GM12878 (cell line): ENCODE results near the gene NFATC3. TPM values are rescaled to one million over a fixed set of nuclear protein-coding genes. Genes with fewer than 3 reads are reported as not detected.

Experiments used
- ATAC-seq: fragments of 200-7000 bp; cut with Tn5 transposase; 3 replicates; pipeline ENCODE4 v1.9.1; 2020; ENCODE audit warnings: mild to moderate bottlenecking, moderate library complexity
- BruUV-seq: library from RNA; stranded (reverse); fragments of 400-500 nt; replicated peaks from 2 replicates; lab custom pipeline; 2021; lab: Mats Ljungman, UMichigan
- CTCF ChIA-PET: fragments of 300-600 bp; sonication (Branson Sonifier 250); formaldehyde crosslinking; extraction: SDS; loops from one replicate; lab custom pipeline; 2021; ENCODE audit warnings: inconsistent platforms; lab: Yijun Ruan, JAX
- POLR2A ChIA-PET: fragments of 350-600 bp; formaldehyde crosslinking; extraction: SDS; loops from one replicate; lab custom pipeline; 2021; ENCODE audit warnings: inconsistent platforms; lab: Charles Lee
- RAD21 ChIA-PET: fragments of 300-600 bp; sonication (Branson Sonifier 250); formaldehyde crosslinking; loops from one replicate; lab custom pipeline; 2023; ENCODE audit warnings: antibody characterized with exemption; ENCODE audit not compliant: unreplicated experiment; lab: Charles Lee
- SMC1A ChIA-PET: fragments of 300-600 bp; sonication (Branson Sonifier 250); formaldehyde crosslinking; loops from one replicate; lab custom pipeline; 2023; ENCODE audit not compliant: unreplicated experiment, uncharacterized antibody; lab: Charles Lee
- DNase-seq: peaks from one replicate; pipeline ENCODE4 v3.0.0-alpha.2; 2011; ENCODE audit warnings: low read depth, low spot score
- FAIRE-seq: peaks from 3 replicates; lab custom pipeline; 2011; peaks lifted over from hg19 to GRCh38; lab: Jason Lieb, UNC
- H2AFZ ChIP-seq: 2 replicates; pipeline ENCODE4 v1.6.0; 2011; ENCODE audit warnings: low read depth, low read length, control low read depth; ENCODE audit not compliant: control insufficient read depth
- H3K27ac ChIP-seq: 2 replicates; pipeline ENCODE4 v1.5.1; 2011; ENCODE audit warnings: control low read depth; ENCODE audit not compliant: control insufficient read depth, insufficient read depth
- H3K27me3 ChIP-seq, 2 experiments: replicated peaks in 1 of 2; 2 replicates each; pipeline versions ENCODE4 v1.6.0 to v1.6.1; 2011; ENCODE audit warnings: low read length in 1 of 2; ENCODE audit not compliant: control insufficient read depth in 2 of 2, insufficient read depth in 2 of 2
- H3K36me3 ChIP-seq, 2 experiments: 2 replicates each; pipeline ENCODE4 v1.5.1; 2011; ENCODE audit warnings: low read length in 1 of 2; ENCODE audit not compliant: control insufficient read depth in 2 of 2, insufficient read depth in 2 of 2
- H3K4me1 ChIP-seq: 2 replicates; pipeline ENCODE4 v1.6.1; 2011; ENCODE audit warnings: mild to moderate bottlenecking, low read length, moderate library complexity, mixed read lengths; ENCODE audit not compliant: control insufficient read depth, insufficient read depth
- H3K4me2 ChIP-seq: 2 replicates; pipeline ENCODE4 v1.6.0; 2011; ENCODE audit warnings: control low read depth; ENCODE audit not compliant: control insufficient read depth, insufficient read depth
- H3K4me3 ChIP-seq: fragments of 200-600 bp; sonication (generic); 2 replicates; pipeline ENCODE4 v1.5.1; 2016
- H3K79me2 ChIP-seq: 2 replicates; pipeline ENCODE4 v1.6.0; 2011; ENCODE audit warnings: low read length; ENCODE audit not compliant: control insufficient read depth, insufficient read depth
- H3K9ac ChIP-seq: 2 replicates; pipeline ENCODE4 v1.8.0; 2011; ENCODE audit warnings: low read length, control low read depth, mixed read lengths; ENCODE audit not compliant: control insufficient read depth, insufficient read depth
- H3K9me3 ChIP-seq: replicated peaks from 3 replicates; pipeline ENCODE4 v1.5.1; 2011; ENCODE audit warnings: mild to moderate bottlenecking, low read length; ENCODE audit not compliant: control insufficient read depth, insufficient read depth
- H4K20me1 ChIP-seq: 2 replicates; pipeline ENCODE4 v1.6.0; 2011; ENCODE audit not compliant: control insufficient read depth, insufficient read depth
- ETV6 ChIP-seq, 2 experiments: fragments of 450-650 bp in 1 of 2; IDR thresholded peaks in 1 of 2; conservative IDR thresholded peaks in 1 of 2; 2 replicates each; pipeline ENCODE4 v1.6.1; 2014; ENCODE audit warnings: antibody characterized with exemption in 1 of 2, borderline replicate concordance in 1 of 2, low read depth in 1 of 2, mild to moderate bottlenecking in 1 of 2, moderate library complexity in 1 of 2
- HDGF ChIP-seq: fragments of 450-650 bp; IDR thresholded peaks from 2 replicates; pipeline ENCODE4 v1.6.1; 2016; ENCODE audit warnings: antibody characterized with exemption
- KDM1A ChIP-seq: fragments of 200-600 bp; sonication (generic); IDR thresholded peaks from 2 replicates; pipeline ENCODE4 v1.6.1; 2016; ENCODE audit warnings: borderline replicate concordance
- MEF2B ChIP-seq: fragments of 450-650 bp; IDR thresholded peaks from 2 replicates; pipeline ENCODE4 v1.6.1; 2018; ENCODE audit warnings: mild to moderate bottlenecking, moderate library complexity; ENCODE audit not compliant: partially characterized antibody, poor library complexity, severe bottlenecking
- WGBS: methylation state at CpG from one replicate; pipeline ENCODE4 v1.1.6; 2016; ENCODE audit warnings: low lambda C conversion rate; ENCODE audit not compliant: insufficient replicate concordance, insufficient coverage; ENCODE audit errors: missing lambda C conversion rate; 5-methylcytosine and 5-hydroxymethylcytosine counted together
- in situ Hi-C: fragments of 300-500 bp; cut with MboI; formaldehyde crosslinking; loops from 9 replicates; pipeline ENCODE4 v1.14.3; 2018; ENCODE audit warnings: mixed read lengths
- intact Hi-C: fragments of 100-400 bp; cut with micrococcal nuclease; formaldehyde crosslinking; loops from one replicate; pipeline ENCODE4 v1.14.2; 2022; ENCODE audit not compliant: unreplicated experiment
- polyA plus RNA-seq, 11 experiments: library from polyadenylated mRNA; depleted of rRNA in 4 of 11; unstranded in 6 of 11; stranded (reverse) in 5 of 11; fragments of >200 nt; fragmentation: Nextera tagmentation in 4 of 11; fragmentation: Illumina TruSeq in 1 of 11; extraction: Ambion mirVana in 4 of 11; extraction: Trizol in 1 of 11; gene quantifications; 1 replicate in 1 of 11; 2 replicates in 10 of 11; pipeline versions ENCODE4 v1.2.1 to v1.2.3, GENCODE V29; 2011 to 2016; ENCODE audit warnings: inconsistent platforms in 2 of 11, missing spikeins in 2 of 11, low read depth in 1 of 11
- total RNA-seq, 4 experiments: library from RNA; depleted of rRNA in 3 of 4; stranded (reverse); fragments of >200 nt in 3 of 4; fragmentation: Illumina TruSeq in 1 of 4; extraction: Trizol in 1 of 4; gene quantifications; 2 replicates each; pipeline versions ENCODE4 v1.2.1 to v1.2.3, GENCODE V29; 2013 to 2021
- TF ChIP-seq, protein P1 (sequence below): IDR thresholded peaks from 2 replicates; pipeline ENCODE4 v1.6.1; 2012; ENCODE audit warnings: low read depth, low read length, improper control_type of control experiment
- TF ChIP-seq, protein P2 (sequence below): IDR thresholded peaks from 2 replicates; pipeline ENCODE4 v1.6.1; 2011; ENCODE audit warnings: low read depth, low read length, improper control_type of control experiment, borderline replicate concordance
- TF ChIP-seq, protein P3 (sequence below): fragments of 450-650 bp; IDR thresholded peaks from 2 replicates; pipeline ENCODE4 v1.6.1; 2017; ENCODE audit warnings: mild to moderate bottlenecking, low read depth, inconsistent platforms; ENCODE audit not compliant: poor library complexity, severe bottlenecking
- TF ChIP-seq, protein P4 (sequence below): fragments of 450-650 bp; formaldehyde crosslinking; IDR thresholded peaks from 2 replicates; pipeline ENCODE4 v1.4.0; 2022; ENCODE audit warnings: mild to moderate bottlenecking, moderate library complexity

The NFATC3 gene
- total and polyA plus RNA-seq, 10 of the 15 experiments (the other 5 are each of a cell fraction or from before 2014, with no cell fraction given), result 4.2 to 37.6 (median 24.9) TPM

DNA sequence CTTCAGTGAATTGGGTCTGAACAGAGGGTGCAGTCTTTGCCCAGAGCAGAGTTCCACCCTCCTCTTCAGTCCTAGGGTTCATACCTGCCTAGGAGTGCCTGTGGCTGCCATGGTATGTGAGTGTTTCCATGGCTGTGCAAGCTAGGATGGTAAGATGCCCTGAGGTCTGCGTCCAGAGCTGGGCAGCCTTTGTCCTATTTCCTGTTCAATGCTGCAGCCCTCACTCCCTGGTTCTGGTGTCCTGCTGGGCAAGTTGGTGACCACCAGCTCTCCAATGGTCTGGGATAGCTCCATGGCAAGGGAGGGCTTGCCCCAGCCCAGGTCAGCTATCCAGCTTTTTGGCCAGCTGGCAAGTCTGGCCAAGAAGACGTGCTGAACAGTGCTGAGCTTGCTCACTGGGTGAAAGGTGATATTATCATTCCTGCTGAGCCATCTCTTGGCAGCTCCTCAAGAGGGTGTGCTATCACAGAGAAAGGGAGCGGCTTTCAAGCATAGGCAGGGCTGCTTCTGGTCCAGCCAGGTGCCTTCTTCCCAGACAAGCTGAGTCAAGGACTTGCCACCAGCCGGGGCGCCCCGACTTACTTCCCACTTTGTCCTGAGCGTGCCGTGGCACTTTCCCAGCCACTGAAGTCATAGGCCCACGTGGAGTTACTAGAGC is 13.0 kb upstream of the NFATC3 start:
- DNase-seq (no peak), ATAC-seq (no peak), FAIRE-seq (no peak)
- H3K79me2 ChIP-seq, result no peaks in the 10 kb centered on the region
- H3K27ac ChIP-seq, result no peak overlapping the region
- H2AFZ ChIP-seq, result no peak overlapping the region
- ChIA-PET RAD21 (interaction anchor here (1.0 to 9.8 kb wide), 6 partner anchors 12 to 257 kb away, joined by 3 to 105 read pairs (median 6); partner anchors contain the start of gene NFATC3), SMC1A (interaction anchor here (0.8 to 4.7 kb wide), 13 partner anchors 8 to 266 kb away, joined by 3 to 25 read pairs (median 4); partner anchors contain the start of genes NFATC3, RANBP10 and TSNAXIP1), POLR2A (interaction anchor here (0.6 to 8.8 kb wide), 5 partner anchors 8 to 213 kb away, joined by 3 to 135 read pairs (median 5); partner anchors contain the start of gene NFATC3), CTCF (interaction anchor here (0.6 to 8.2 kb wide), 13 partner anchors 9 to 158 kb away, joined by 3 to 109 read pairs (median 4); partner anchors contain the start of genes DDX28, DUS2 and NFATC3)
- H3K4me1 ChIP-seq, result peaks cover 43% of the 10 kb centered on the region
- no peaks in the 10 kb centered on the region for H4K20me1 ChIP-seq
- no peak overlapping the region for H3K4me3 ChIP-seq
- no TSS peak for BruUV-seq
- TF ChIP-seq HDGF, result no peak
- TF ChIP-seq KDM1A, result no peak
- TF ChIP-seq, protein P1, sequence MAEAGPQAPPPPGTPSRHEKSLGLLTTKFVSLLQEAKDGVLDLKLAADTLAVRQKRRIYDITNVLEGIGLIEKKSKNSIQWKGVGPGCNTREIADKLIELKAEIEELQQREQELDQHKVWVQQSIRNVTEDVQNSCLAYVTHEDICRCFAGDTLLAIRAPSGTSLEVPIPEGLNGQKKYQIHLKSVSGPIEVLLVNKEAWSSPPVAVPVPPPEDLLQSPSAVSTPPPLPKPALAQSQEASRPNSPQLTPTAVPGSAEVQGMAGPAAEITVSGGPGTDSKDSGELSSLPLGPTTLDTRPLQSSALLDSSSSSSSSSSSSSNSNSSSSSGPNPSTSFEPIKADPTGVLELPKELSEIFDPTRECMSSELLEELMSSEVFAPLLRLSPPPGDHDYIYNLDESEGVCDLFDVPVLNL, result no peak
- TF ChIP-seq ETV6 (conservative IDR thresholded peaks at IDR 0.05 in 1 of 2, IDR thresholded peaks at IDR 0.05 in 1 of 2; ENCODE audit: borderline replicate concordance in 1 of 2, low read depth in 1 of 2), result no peak
- TF ChIP-seq MEF2B, result no peak
- TF ChIP-seq, protein P2, sequence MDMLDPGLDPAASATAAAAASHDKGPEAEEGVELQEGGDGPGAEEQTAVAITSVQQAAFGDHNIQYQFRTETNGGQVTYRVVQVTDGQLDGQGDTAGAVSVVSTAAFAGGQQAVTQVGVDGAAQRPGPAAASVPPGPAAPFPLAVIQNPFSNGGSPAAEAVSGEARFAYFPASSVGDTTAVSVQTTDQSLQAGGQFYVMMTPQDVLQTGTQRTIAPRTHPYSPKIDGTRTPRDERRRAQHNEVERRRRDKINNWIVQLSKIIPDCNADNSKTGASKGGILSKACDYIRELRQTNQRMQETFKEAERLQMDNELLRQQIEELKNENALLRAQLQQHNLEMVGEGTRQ, result no peak
- TF ChIP-seq, protein P3, sequence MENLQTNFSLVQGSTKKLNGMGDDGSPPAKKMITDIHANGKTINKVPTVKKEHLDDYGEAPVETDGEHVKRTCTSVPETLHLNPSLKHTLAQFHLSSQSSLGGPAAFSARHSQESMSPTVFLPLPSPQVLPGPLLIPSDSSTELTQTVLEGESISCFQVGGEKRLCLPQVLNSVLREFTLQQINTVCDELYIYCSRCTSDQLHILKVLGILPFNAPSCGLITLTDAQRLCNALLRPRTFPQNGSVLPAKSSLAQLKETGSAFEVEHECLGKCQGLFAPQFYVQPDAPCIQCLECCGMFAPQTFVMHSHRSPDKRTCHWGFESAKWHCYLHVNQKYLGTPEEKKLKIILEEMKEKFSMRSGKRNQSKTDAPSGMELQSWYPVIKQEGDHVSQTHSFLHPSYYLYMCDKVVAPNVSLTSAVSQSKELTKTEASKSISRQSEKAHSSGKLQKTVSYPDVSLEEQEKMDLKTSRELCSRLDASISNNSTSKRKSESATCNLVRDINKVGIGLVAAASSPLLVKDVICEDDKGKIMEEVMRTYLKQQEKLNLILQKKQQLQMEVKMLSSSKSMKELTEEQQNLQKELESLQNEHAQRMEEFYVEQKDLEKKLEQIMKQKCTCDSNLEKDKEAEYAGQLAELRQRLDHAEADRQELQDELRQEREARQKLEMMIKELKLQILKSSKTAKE, result no peak
- TF ChIP-seq, protein P4, sequence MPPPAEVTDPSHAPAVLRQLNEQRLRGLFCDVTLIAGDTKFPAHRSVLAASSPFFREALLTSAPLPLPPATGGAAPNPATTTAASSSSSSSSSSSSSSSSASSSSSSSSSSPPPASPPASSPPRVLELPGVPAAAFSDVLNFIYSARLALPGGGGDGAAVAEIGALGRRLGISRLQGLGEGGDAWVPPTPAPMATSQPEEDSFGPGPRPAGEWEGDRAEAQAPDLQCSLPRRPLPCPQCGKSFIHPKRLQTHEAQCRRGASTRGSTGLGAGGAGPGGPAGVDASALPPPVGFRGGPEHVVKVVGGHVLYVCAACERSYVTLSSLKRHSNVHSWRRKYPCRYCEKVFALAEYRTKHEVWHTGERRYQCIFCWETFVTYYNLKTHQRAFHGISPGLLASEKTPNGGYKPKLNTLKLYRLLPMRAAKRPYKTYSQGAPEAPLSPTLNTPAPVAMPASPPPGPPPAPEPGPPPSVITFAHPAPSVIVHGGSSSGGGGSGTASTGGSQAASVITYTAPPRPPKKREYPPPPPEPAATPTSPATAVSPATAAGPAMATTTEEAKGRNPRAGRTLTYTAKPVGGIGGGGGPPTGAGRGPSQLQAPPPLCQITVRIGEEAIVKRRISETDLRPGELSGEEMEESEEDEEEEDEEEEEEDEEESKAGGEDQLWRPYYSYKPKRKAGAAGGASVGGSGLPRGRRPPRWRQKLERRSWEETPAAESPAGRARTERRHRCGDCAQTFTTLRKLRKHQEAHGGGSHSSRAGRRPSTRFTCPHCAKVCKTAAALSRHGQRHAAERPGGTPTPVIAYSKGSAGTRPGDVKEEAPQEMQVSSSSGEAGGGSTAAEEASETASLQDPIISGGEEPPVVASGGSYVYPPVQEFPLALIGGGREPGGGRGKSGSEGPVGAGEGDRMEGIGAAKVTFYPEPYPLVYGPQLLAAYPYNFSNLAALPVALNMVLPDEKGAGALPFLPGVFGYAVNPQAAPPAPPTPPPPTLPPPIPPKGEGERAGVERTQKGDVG (CRISPR knock-in tag), result no peak
- in situ Hi-C loops (no loop called here), intact Hi-C loops (no loop called here)
- 99% methylated on average over 9 of the region's 9 CpGs for WGBS
- H3K9me3 ChIP-seq, result no peaks in the 10 kb centered on the region
- H3K27me3 ChIP-seq, result no peaks in the 10 kb centered on the region
- H3K36me3 ChIP-seq, result peaks cover 32 to 38% of the 10 kb centered on the region in 2 experiments; a peak in 3 of 4 replicates
- H3K4me2 ChIP-seq, result no peak overlapping the region
- no peak overlapping the region for H3K9ac ChIP-seq
